Adipocyte (in vitro differentiated cells): ENCODE results near the gene MXD3.
"Not testable (repeated sequence)": the region's sequence is repeated elsewhere in the genome, so short reads cannot be mapped to it uniquely, and the experiment has no call there.

ENCODE experiments used
- DNase-seq: peaks from one replicate; pipeline ENCODE4 v3.0.0-alpha.2; 2015; ENCODE audit warnings: low read depth
- H3K27me3 ChIP-seq: replicated peaks from 2 replicates; pipeline ENCODE4 v1.7.0; 2013; ENCODE audit warnings: mild to moderate bottlenecking, low read length, moderate library complexity; ENCODE audit not compliant: control insufficient read depth, insufficient read depth
- H3K36me3 ChIP-seq: 2 replicates; pipeline ENCODE4 v1.7.0; 2013; ENCODE audit warnings: low read length, mild to moderate bottlenecking, moderate library complexity; ENCODE audit not compliant: control insufficient read depth, insufficient read depth, severe bottlenecking
- H3K4me1 ChIP-seq: 2 replicates; pipeline ENCODE4 v1.7.0; 2013; ENCODE audit warnings: mild to moderate bottlenecking, low read length, moderate library complexity; ENCODE audit not compliant: control insufficient read depth, insufficient read depth
- H3K4me3 ChIP-seq: 2 replicates; pipeline ENCODE4 v1.7.0; 2013; ENCODE audit warnings: mild to moderate bottlenecking, low read length, moderate library complexity
- H3K9ac ChIP-seq: 2 replicates; pipeline ENCODE4 v1.7.0; 2013; ENCODE audit warnings: mild to moderate bottlenecking, low read length, moderate library complexity
- H3K9me3 ChIP-seq: 2 replicates; pipeline ENCODE4 v1.7.0; 2013; ENCODE audit warnings: mild to moderate bottlenecking, low read length, moderate library complexity; ENCODE audit not compliant: control insufficient read depth

The MXD3 gene

DNA sequence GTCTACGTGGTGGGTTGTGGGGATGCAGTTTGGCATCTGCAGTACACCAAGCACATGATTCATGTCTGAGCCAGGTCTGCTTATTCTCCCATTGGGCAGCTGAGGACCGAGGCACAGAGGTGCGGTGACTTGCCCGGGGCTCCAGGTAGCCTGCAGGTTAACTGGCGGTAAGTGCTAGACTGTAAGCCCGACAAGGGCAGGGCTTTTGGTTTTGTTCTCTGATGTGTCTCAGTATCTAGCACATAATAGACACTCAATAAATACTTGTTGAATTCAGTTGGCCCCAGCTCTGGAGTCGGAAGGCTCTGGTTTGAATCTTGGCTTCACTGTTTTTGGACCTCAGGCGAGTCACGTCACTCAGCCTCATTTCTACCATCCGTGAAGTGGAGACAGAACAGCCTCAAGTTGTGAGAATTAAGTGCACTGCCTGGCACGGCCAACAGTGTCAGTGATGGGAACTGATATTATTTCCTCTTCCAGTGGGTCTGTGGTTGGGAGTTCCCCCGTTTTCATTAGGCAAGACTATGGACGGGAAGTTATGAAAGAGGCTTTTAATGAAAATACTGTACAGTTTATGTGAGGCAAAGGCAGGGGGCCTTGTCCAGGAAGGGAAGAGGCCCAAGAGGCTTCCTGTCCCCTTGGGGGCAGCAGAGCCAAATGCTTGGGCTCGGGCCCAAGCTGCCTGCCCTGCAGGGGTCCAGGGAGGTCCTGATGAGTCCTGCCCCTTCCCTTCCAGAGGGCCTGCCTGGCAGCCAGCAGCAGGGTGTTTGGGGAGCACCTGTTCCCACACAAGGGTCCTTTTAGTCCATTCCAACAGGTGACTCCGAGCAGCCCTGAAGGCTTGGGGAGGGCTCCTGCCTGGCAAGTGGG lies 4.8 kb downstream of the MXD3 start:
- no peaks in the 10 kb centered on the region for H3K9me3 ChIP-seq
- peaks cover 16% of the 10 kb centered on the region for H3K36me3 ChIP-seq
- DNase-seq = no peak
- peak overlapping the region; percentile 49 for H3K9ac ChIP-seq
- no peak overlapping the region for H3K4me3 ChIP-seq
- no peaks in the 10 kb centered on the region for H3K27me3 ChIP-seq
- H3K4me1 ChIP-seq = peaks cover 50% of the 10 kb centered on the region

DNA sequence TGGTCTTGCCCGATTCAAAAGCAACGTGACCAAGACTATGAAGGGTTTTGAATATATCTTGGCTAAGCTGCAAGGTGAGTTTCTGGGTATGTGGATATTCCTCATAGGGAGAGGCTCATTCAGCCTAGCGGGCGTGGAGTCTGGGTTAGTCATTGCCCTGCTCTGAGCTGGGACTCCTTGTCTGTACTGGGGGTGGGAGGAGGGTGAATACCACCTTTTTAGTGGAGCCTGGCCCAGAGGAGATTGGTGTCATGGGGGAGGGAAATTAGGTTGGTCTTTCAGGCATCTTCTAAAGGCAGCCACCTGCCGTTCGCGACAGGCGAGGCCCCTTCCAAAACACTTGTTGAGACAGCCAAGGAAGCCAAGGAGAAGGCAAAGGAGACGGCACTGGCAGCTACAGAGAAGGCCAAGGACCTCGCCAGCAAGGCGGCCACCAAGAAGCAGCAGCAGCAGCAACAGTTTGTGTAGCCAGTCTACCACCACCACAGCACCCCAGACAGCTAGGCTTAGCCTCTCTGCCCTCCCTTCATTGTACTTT lies 5.5 kb downstream of the MXD3 start:
- DNase-seq, H3K4me3 ChIP-seq, H3K9me3 ChIP-seq, H3K27me3 ChIP-seq: not testable (repeated sequence)
- Histone ChIP-seq H3K9ac (peak overlapping the region; percentile 16), H3K36me3 (peaks cover 20% of the 10 kb centered on the region), H3K4me1 (peaks cover 49% of the 10 kb centered on the region)

DNA sequence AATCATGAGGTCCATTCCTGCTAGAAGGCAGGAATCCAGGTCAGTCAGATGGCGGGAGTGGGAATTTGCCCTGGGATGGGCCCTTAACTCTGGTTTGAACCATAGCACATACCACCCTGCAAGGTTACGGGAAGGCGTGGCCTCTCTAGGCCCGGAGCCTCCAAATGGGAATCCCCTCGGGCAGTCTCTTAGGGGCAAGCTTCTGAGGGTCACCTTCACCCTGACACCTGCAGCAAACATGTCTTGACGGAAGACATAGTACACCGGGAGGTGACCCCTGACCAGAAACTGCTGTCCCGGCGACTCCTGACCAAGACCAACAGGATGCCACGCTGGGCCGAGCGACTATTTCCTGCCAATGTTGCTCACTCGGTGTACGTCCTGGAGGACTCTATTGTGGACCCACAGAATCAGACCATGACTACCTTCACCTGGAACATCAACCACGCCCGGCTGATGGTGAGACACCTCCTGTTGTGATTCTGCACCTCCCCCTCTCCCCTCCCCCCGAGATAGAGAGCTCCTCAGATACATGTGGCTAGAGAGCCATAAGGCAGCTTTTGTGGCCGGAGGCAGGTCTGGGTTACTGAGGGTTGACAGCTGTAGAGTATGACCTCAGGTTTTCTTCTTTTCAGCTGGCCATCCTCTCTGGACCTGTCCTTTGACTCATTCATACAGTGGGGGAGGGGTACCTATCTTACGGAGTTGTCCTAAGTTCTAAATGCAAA lies 7.1 kb downstream of the MXD3 start:
- Histone ChIP-seq H3K9ac (peak overlapping the region; percentile 97), H3K27me3 (no peaks in the 10 kb centered on the region), H3K9me3 (no peaks in the 10 kb centered on the region), H3K36me3 (peaks cover 24% of the 10 kb centered on the region), H3K4me1 (peaks cover 54% of the 10 kb centered on the region), H3K4me3 (peak overlapping the region; percentile 99)
- DNase-seq = no peak

DNA sequence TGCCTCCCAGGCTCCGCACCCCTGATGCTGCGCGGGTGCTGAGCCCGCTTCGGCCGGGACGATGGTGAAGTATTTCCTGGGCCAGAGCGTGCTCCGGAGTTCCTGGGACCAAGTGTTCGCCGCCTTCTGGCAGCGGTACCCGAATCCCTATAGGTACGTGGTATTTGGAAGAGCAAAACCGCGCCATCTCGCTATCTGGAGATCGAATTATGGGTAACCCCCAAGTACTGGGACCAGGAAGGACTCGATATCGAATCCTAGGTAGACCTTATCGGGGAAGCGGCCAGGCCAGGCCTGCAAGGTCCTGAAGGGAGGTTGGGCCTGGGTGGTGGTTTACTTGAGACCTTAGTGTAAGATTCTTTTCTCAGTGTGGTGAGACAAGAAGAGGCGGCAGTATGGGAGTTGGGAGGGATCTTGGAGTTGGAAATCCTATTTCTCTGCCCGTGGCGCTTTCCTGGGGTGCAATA lies 7.7 kb downstream of the MXD3 start:
- H3K4me3 ChIP-seq = peak overlapping the region; percentile 99
- no peaks in the 10 kb centered on the region for H3K9me3 ChIP-seq
- H3K9ac ChIP-seq = peak overlapping the region; percentile 97
- peaks cover 24% of the 10 kb centered on the region for H3K36me3 ChIP-seq
- peak; percentile 24 for DNase-seq
- H3K4me1 ChIP-seq = peaks cover 54% of the 10 kb centered on the region
- no peaks in the 10 kb centered on the region for H3K27me3 ChIP-seq

DNA sequence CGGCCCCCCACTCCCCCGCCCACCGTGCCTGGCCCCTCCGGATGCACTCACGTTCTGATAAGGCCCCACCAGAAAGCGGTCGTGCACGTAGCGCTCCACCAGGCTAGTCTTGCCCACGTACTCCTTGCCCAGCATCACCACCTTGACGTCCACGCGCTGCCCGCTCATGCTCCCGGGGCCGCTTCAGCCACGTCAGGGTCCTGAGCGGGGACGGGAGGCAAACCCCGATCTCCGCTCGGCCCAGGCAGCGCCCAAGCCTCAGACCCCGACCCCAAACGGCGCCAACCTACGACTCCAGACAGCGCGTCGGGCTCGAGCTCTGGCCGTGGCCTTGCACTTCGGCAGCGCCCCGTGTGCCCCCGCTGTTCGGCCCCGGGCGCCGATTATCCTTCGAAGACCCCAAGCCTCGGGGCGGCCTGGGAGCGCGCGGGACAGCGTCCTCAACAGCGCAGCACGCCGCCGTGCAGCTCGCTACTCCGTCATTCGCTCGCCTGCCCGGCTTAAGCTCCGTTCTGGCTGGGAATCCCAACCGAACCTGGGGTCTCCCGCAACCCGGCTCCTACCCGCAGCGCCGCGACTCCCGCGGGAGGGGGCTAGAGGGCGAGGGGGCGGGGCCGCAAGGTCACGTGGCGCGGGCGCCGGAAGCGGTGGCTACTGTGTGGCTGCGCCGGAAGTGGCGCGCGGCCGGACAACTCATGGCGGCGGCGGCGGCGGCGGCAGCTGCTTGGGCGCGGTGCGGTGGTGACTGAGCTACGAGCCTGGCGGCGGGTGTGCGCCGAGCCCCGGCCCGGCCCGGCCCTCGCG lies 8.4 kb downstream of the MXD3 start, which contains the start of the genes PRELID1 and RAB24:
TSS of gene PRELID1 (plus strand) at position 679 of the 804 bp plus-strand sequence. CDS start 187 bp downstream, outside the sequence.
TSS of gene RAB24 (minus strand) at position 599 of the 804 bp plus-strand sequence. CDS start at position 168, 431 bp downstream.
- H3K4me1 ChIP-seq = peaks cover 55% of the 10 kb centered on the region
- H3K9me3 ChIP-seq = no peaks in the 10 kb centered on the region
- H3K9ac ChIP-seq = peak within 1 kb of the TSS; percentile 97
- peak; percentile 97 for DNase-seq
- peaks cover 24% of the 10 kb centered on the region for H3K36me3 ChIP-seq
- H3K27me3 ChIP-seq = no peaks in the 10 kb centered on the region
- H3K4me3 ChIP-seq = peak within 1 kb of the TSS; percentile 99

DNA sequence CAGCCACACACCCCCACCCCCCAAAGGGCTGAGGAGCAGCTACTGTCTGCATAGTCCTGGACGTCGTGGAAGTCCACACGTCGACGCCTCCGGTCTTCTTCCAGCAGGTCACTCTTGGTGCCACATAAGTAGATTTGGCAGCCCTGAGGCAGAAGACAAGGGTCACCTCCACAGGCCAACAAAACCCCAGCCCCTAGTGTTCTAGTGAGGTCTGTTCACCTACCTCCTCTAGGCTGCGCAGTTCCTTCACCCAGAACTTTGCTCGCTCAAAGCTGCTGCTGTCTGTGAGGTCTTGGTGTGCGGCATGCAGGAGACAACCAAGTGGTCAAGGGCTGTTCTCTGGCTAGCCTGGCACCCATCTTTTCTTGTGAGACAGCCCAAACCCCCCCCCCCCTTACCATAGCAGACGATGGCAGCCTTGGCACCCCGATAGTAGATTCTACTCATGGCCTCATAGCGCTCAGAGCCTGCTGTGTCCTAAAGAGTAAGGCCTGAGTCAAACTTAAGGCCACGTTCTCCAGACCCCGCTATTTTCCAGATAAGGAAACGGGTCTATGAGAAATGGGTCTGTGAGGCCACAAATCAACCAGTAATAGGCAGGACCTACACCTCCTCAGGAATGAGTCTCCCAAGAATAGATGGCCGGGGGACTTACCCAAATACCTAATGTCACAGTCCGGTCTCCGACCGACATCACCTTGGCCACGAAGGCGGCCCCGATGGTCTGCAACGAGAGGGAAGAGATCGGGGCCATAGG lies 9.2 kb downstream of the MXD3 start:
- Histone ChIP-seq H3K9ac (peak overlapping the region; percentile 97), H3K36me3 (peaks cover 24% of the 10 kb centered on the region), H3K9me3 (no peaks in the 10 kb centered on the region), H3K4me3 (peak overlapping the region; percentile 99), H3K27me3 (no peaks in the 10 kb centered on the region), H3K4me1 (peaks cover 55% of the 10 kb centered on the region)
- DNase-seq = peak; percentile 28

DNA sequence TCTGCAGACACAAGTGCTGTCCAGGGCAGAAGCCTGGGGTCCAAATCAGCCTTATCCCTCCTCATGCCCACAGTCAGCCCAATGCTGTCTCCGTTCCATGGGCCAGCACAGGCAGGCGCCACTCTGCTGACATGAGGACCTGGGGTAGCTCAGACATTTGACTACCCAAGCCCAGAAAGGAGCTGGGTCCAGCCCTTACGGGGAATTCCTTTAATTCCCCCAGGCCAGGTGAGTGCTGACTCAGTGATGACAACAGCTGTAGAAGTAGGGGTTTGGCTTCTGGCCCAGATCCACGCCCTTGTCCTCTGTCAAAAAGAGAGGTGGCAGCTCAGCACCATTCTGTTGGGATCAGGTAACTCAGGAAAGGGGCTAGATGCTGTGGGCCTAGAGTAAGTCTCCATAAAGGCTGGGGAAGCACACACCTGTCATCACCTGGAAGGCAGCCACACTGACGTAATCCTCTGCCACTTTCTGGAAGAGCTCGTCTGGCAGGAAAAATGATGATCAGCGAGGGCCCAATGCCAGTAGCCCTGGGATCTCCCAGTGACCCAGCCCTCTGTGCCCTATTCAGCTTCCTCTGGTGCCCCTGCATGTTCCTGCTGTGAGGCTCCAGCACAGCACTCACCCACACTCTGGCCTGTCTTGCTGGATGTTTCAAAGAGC lies 10.1 kb downstream of the MXD3 start:
- Histone ChIP-seq H3K36me3 (peaks cover 19% of the 10 kb centered on the region), H3K4me3 (peak overlapping the region; percentile 99), H3K9ac (no peak overlapping the region), H3K9me3 (no peaks in the 10 kb centered on the region), H3K27me3 (no peaks in the 10 kb centered on the region), H3K4me1 (peaks cover 46% of the 10 kb centered on the region)
- DNase-seq = no peak

DNA sequence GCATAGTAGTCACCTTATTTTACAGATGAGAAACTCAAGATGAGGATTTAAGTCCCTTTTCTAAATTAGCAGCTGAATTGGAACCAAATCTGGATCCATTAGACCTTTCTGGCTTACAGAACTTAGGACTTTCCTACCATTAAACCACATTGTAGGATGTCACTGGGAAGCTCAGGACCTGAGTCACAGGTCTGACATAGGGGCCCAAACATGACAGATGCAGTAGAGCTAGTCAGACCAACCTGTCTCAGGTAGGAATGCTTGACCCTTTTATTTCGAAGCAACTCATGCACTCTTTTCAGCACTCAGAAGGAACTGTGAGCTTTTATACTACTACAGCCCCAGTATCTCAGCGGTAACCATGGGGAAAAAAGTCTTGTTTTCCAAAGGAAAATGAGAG lies 10.7 kb downstream of the MXD3 start:
- H3K9ac ChIP-seq = no peak overlapping the region
- no peaks in the 10 kb centered on the region for H3K9me3 ChIP-seq
- no peak overlapping the region for H3K4me3 ChIP-seq
- H3K36me3 ChIP-seq = peaks cover 14% of the 10 kb centered on the region
- no peak for DNase-seq
- H3K27me3 ChIP-seq = no peaks in the 10 kb centered on the region
- H3K4me1 ChIP-seq = peaks cover 40% of the 10 kb centered on the region

DNA sequence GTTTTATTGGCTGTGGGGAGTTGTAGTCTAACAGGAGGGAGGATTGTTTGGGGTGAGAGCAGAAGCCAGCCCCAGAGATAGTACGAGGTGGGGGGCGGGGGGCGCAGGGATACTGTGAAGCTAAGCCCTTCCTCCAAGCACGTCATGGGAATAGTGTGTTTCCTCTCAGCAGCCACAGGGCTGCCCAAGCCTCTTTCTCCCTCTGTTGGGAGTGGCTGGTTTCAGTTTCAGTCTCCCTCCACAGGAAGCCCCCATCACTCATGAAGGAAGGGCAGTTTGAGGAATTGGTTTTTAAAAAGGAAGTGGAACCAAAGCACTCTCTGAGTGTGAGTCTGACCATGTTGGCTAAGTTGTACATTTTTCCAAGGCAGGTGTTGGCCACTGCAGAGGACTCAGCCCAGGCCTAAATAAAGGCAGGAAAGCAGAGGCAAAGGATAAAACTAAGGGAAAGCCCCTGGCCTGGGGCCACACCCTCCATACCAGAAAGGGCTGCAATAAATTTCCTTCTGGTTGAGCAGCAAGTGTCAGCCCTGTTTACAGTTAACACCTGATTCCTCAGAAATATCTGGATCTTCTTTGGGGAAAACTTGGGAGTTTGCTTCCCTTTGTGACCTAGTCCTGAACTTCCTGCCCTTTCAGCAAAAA lies 11.3 kb downstream of the MXD3 start:
- H3K9ac ChIP-seq = peak overlapping the region; percentile 1
- H3K4me1 ChIP-seq = peaks cover 34% of the 10 kb centered on the region
- no peak overlapping the region for H3K4me3 ChIP-seq
- DNase-seq = peak; percentile 77
- H3K9me3 ChIP-seq = no peaks in the 10 kb centered on the region
- H3K36me3 ChIP-seq = peaks cover 16% of the 10 kb centered on the region
- no peaks in the 10 kb centered on the region for H3K27me3 ChIP-seq
